ENCODE measurements around the gene TMEM91. TPM values are rescaled to one million over a fixed set of nuclear protein-coding genes. Genes with fewer than 3 reads are reported as not detected.

TMEM91 gene
- total and polyA plus RNA-seq, 2 donors (not counting 3 experiments of a cell fraction or from before 2014, with no cell fraction given) = 9.0 to 13.2 TPM

- Histone ChIP-seq H3K4me3 (replicated peaks in 1 of 3; ENCODE audit: insufficient read depth in 1 of 3, low read depth in 1 of 3, low read length in 3 of 3) (no peak overlapping the region), H3K9ac (replicated peaks; ENCODE audit: extremely low read depth, insufficient read depth, low read length) (no peak overlapping the region), H3K27ac (ENCODE audit: insufficient read depth, low read depth, low read length) (no peak overlapping the region), H3K4me1 (ENCODE audit: control insufficient read depth, extremely low read depth, insufficient read depth, low read length) (peaks cover 25% of the 10 kb centered on the region), H4K20me1 (replicated peaks; ENCODE audit: control insufficient read depth, extremely low read depth, insufficient read depth, low read length) (no peaks in the 10 kb centered on the region), H2AFZ (ENCODE audit: low read depth, low read length) (no peak overlapping the region), H3K9me3 (replicated peaks; ENCODE audit: control insufficient read depth, insufficient read depth, low read length) (no peaks in the 10 kb centered on the region), H3K9me1 (replicated peaks; ENCODE audit: control insufficient read depth, extremely low read depth, insufficient read depth, low read length) (no peaks in the 10 kb centered on the region), H3K79me2 (ENCODE audit: control insufficient read depth, insufficient read depth, low read length) (peaks cover 5% of the 10 kb centered on the region), H3K4me2 (ENCODE audit: insufficient read depth, low read length) (no peak overlapping the region), H3K36me3 (ENCODE audit: control insufficient read depth in 2 of 2, extremely low read depth in 1 of 2, insufficient read depth in 2 of 2, low read length in 2 of 2) (peaks cover 0 to 29% of the 10 kb centered on the region in 2 experiments), H3K27me3 (ENCODE audit: control insufficient read depth in 2 of 2, insufficient read depth in 2 of 2, low read length in 2 of 2) (no peaks in the 10 kb centered on the region)
- DNase-seq (ENCODE audit: low read depth, low spot score) = no peak
- FAIRE-seq = no peak
- POLR2A ChIA-PET = no interaction called here
- CTCF ChIA-PET = no interaction called here
- BruUV-seq (replicated peaks) = no TSS peak
- intact Hi-C loops (cut with micrococcal nuclease) = loop anchor here (2.0 kb wide), 1 partner anchor 61 kb away; the partner anchor contains the start of gene B9D2
- no peak for TF ChIP-seq FOS (IDR thresholded peaks at IDR 0.05; ENCODE audit: borderline replicate concordance, insufficient read depth, low read length)
- no peak for TF ChIP-seq POLR2A (IDR thresholded peaks at IDR 0.05; ENCODE audit: low read depth, low read length)
- no peak for TF ChIP-seq MYC (IDR thresholded peaks at IDR 0.05; ENCODE audit: low read depth, low read length)
- no peak for TF ChIP-seq JUN (IDR thresholded peaks at IDR 0.05; ENCODE audit: borderline replicate concordance, insufficient read depth, insufficient read length, low read depth)
- dilution Hi-C loops (cut with MboI; ENCODE audit: extremely low pct_ligation_motif_present, low sequenced_read_pairs) = no loop called here
These were observed 49.1 kb downstream of the TMEM91 start for GRCh38 chr19:41425174-41426115.

GRCh38 chr19:41426116-41426841 lies 49.9 kb downstream of the TMEM91 start:
- no peaks in the 10 kb centered on the region for H3K9me3 ChIP-seq (replicated peaks; ENCODE audit: control insufficient read depth, insufficient read depth, low read length)
- peak overlapping the region; percentile 50 for H3K4me2 ChIP-seq (ENCODE audit: insufficient read depth, low read length)
- H2AFZ ChIP-seq (ENCODE audit: low read depth, low read length) = no peak overlapping the region
- DNase-seq (ENCODE audit: low read depth, low spot score) (no peak), FAIRE-seq (no peak)
- TF ChIP-seq JUN (IDR thresholded peaks at IDR 0.05; ENCODE audit: borderline replicate concordance, insufficient read depth, insufficient read length, low read depth) = no peak
- TF ChIP-seq FOS (IDR thresholded peaks at IDR 0.05; ENCODE audit: borderline replicate concordance, insufficient read depth, low read length) = no peak
- TF ChIP-seq, protein P1, sequence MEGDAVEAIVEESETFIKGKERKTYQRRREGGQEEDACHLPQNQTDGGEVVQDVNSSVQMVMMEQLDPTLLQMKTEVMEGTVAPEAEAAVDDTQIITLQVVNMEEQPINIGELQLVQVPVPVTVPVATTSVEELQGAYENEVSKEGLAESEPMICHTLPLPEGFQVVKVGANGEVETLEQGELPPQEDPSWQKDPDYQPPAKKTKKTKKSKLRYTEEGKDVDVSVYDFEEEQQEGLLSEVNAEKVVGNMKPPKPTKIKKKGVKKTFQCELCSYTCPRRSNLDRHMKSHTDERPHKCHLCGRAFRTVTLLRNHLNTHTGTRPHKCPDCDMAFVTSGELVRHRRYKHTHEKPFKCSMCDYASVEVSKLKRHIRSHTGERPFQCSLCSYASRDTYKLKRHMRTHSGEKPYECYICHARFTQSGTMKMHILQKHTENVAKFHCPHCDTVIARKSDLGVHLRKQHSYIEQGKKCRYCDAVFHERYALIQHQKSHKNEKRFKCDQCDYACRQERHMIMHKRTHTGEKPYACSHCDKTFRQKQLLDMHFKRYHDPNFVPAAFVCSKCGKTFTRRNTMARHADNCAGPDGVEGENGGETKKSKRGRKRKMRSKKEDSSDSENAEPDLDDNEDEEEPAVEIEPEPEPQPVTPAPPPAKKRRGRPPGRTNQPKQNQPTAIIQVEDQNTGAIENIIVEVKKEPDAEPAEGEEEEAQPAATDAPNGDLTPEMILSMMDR (IDR thresholded peaks at IDR 0.05; ENCODE audit: extremely low read depth in 1 of 2, insufficient read depth in 1 of 2, low read depth in 1 of 2, low read length in 2 of 2) = no peak
- TF ChIP-seq GATA2 (IDR thresholded peaks at IDR 0.05; ENCODE audit: insufficient read depth, insufficient read length, low read depth, low read length) = no peak
- TF ChIP-seq POLR2AphosphoS5 (IDR thresholded peaks at IDR 0.05; ENCODE audit: insufficient read depth, low read depth, low read length) = no peak
- no peak for TF ChIP-seq POLR2A (IDR thresholded peaks at IDR 0.05; ENCODE audit: low read depth, low read length)
- TF ChIP-seq MYC (IDR thresholded peaks at IDR 0.05; ENCODE audit: low read depth, low read length) = no peak
- TF ChIP-seq, protein P2, sequence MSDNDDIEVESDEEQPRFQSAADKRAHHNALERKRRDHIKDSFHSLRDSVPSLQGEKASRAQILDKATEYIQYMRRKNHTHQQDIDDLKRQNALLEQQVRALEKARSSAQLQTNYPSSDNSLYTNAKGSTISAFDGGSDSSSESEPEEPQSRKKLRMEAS (IDR thresholded peaks at IDR 0.05; ENCODE audit: insufficient read depth, insufficient read length) = no peak
- no peak for TF ChIP-seq EZH2 (IDR thresholded peaks at IDR 0.05; ENCODE audit: borderline replicate concordance, low read depth, low read length, severe bottlenecking)
- POLR2A ChIA-PET = no interaction called here
- intact Hi-C loops (cut with micrococcal nuclease) (loop anchor here (2.0 kb wide), 1 partner anchor 61 kb away; the partner anchor contains the start of gene B9D2), dilution Hi-C loops (cut with MboI; ENCODE audit: extremely low pct_ligation_motif_present, low sequenced_read_pairs) (no loop called here)
- H4K20me1 ChIP-seq (replicated peaks; ENCODE audit: control insufficient read depth, extremely low read depth, insufficient read depth, low read length) = no peaks in the 10 kb centered on the region
- peak overlapping the region; percentile 62 for H3K27ac ChIP-seq (ENCODE audit: insufficient read depth, low read depth, low read length)
- H3K9me1 ChIP-seq (replicated peaks; ENCODE audit: control insufficient read depth, extremely low read depth, insufficient read depth, low read length) = no peaks in the 10 kb centered on the region
- CTCF ChIA-PET = interaction anchor here (0.8 to 4.1 kb wide), 9 partner anchors 13 to 1952 kb away, joined by 3 to 17 read pairs (median 3); no protein-coding TSS in a partner anchor
- H3K9ac ChIP-seq (replicated peaks; ENCODE audit: extremely low read depth, insufficient read depth, low read length) = peak overlapping the region; percentile 53
- TSS peak; percentile 2 for BruUV-seq (replicated peaks)
- H3K27me3 ChIP-seq (ENCODE audit: control insufficient read depth in 2 of 2, insufficient read depth in 2 of 2, low read length in 2 of 2) = no peaks in the 10 kb centered on the region
- peak overlapping the region in 2 of 3 experiments; percentile 41 to 49 for H3K4me3 ChIP-seq (replicated peaks in 1 of 3; ENCODE audit: insufficient read depth in 1 of 3, low read depth in 1 of 3, low read length in 3 of 3)
- H3K79me2 ChIP-seq (ENCODE audit: control insufficient read depth, insufficient read depth, low read length) = peaks cover 5% of the 10 kb centered on the region
- H3K4me1 ChIP-seq (ENCODE audit: control insufficient read depth, extremely low read depth, insufficient read depth, low read length) = peaks cover 25% of the 10 kb centered on the region
- peaks cover 0 to 25% of the 10 kb centered on the region in 2 experiments for H3K36me3 ChIP-seq (ENCODE audit: control insufficient read depth in 2 of 2, extremely low read depth in 1 of 2, insufficient read depth in 2 of 2, low read length in 2 of 2)
